Endothelial cell of umbilical vein (primary cell): Measurements from ENCODE around the gene MRTFA.

Experiments used
- MYC ChIP-seq: IDR thresholded peaks from one replicate; pipeline ENCODE4 v1.6.1; 2011; ENCODE audit warnings: mild to moderate bottlenecking, low read depth, low read length
- POLR2A ChIP-seq: IDR thresholded peaks from 2 replicates; pipeline ENCODE4 v1.6.1; 2012; ENCODE audit warnings: low read depth, mild to moderate bottlenecking, control low read depth, low read length
- POLR2AphosphoS5 ChIP-seq: IDR thresholded peaks from 2 replicates; pipeline ENCODE4 v1.6.1; 2012; ENCODE audit warnings: low read depth, mild to moderate bottlenecking, control low read depth, low read length, moderate library complexity; ENCODE audit not compliant: insufficient read depth
- TF ChIP-seq, protein P1 (sequence below), 2 donors: IDR thresholded peaks; 1 replicate in 1 of 2; 2 replicates in 1 of 2; pipeline ENCODE4 v1.5.1; 2011; ENCODE audit warnings: low read length in 2 of 2, mild to moderate bottlenecking in 2 of 2, moderate library complexity in 2 of 2, control low read depth in 1 of 2, inconsistent platforms in 1 of 2, low read depth in 1 of 2; ENCODE audit not compliant: insufficient read depth in 1 of 2; ENCODE audit errors: extremely low read depth in 1 of 2

DNA sequence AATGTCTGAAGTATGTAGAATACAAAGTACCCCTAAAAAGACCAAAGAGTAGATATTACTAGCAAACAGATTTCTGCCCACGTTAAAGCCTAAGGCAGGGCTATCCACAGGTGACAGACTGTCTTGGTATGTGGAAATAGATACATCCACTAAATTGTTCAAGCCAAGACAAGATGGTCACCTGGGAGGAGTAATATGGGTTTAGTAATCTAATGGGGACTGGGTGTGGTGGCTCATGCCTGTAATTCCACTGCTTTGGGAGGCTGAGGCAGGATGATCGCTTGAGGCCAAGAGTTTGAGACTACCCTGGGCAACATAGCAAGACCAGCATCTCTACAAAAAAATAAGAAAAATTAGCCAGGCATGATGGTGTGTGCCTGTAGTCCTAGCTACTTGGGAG, 258.6 kb downstream of the MRTFA start:
- TF ChIP-seq, protein P1, sequence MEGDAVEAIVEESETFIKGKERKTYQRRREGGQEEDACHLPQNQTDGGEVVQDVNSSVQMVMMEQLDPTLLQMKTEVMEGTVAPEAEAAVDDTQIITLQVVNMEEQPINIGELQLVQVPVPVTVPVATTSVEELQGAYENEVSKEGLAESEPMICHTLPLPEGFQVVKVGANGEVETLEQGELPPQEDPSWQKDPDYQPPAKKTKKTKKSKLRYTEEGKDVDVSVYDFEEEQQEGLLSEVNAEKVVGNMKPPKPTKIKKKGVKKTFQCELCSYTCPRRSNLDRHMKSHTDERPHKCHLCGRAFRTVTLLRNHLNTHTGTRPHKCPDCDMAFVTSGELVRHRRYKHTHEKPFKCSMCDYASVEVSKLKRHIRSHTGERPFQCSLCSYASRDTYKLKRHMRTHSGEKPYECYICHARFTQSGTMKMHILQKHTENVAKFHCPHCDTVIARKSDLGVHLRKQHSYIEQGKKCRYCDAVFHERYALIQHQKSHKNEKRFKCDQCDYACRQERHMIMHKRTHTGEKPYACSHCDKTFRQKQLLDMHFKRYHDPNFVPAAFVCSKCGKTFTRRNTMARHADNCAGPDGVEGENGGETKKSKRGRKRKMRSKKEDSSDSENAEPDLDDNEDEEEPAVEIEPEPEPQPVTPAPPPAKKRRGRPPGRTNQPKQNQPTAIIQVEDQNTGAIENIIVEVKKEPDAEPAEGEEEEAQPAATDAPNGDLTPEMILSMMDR (IDR thresholded peaks at IDR 0.05; ENCODE audit: extremely low read depth in 1 of 2, insufficient read depth in 1 of 2, low read depth in 1 of 2, low read length in 2 of 2): no peak
- TF ChIP-seq POLR2A: no peak
- no peak for TF ChIP-seq POLR2AphosphoS5
- no peak for TF ChIP-seq MYC
